Activated naive CD4-positive, alpha-beta T cell treated with anti-CD3 and anti-CD28 coated beads, Interleukin-2, amount 50 U/mL, for 24 hours (primary cell): ENCODE data around the gene C1orf21.

Source experiments
- H3K27ac Mint-ChIP-seq: one replicate; pipeline ENCODE4 v1.8.0; 2021; ENCODE audit warnings: mild to moderate bottlenecking, mixed read lengths
- H3K27me3 Mint-ChIP-seq: one replicate; pipeline ENCODE4 v1.8.0; 2021; ENCODE audit warnings: mixed read lengths
- H3K36me3 Mint-ChIP-seq: one replicate; pipeline ENCODE4 v1.8.0; 2021; ENCODE audit warnings: mixed read lengths
- H3K4me1 Mint-ChIP-seq: one replicate; pipeline ENCODE4 v1.8.0; 2021; ENCODE audit warnings: mixed read lengths
- H3K4me3 Mint-ChIP-seq: one replicate; pipeline ENCODE4 v1.8.0; 2021; ENCODE audit warnings: mild to moderate bottlenecking, mixed read lengths
- H3K9me3 Mint-ChIP-seq: one replicate; pipeline ENCODE4 v1.8.0; 2021; ENCODE audit warnings: mixed read lengths

The C1orf21 gene

DNA sequence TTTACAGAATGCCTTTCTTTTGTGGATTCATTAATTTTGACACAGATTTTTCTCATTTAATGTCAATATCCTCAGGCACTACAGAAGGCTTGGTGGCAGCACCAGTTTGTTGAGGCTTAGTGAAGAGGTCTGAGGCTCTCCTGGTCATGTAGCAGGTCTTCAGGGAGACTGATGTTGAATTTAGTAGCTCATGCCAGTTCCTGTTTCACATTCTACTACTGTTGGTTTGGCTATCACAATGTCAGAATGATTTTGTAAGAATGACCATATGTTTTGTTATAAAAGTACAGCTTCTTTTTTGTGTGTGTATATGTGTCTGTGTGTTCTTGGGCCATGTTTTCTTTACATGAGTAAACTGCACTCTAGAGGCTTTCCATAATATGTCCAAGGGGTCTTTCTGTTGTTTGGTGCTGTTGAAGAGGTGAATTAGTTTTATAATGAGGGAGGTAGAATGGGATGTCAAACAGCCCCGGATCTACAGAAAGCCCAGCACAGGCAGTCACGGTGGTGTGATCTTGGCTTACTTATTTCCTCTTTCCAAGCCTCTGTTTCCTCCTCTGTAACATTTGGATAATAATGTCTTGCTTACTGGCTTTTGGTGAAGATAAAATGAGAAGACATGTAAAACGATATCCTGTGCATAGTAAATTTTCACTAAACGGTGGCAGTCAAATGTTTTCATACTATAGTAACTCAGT lies 32.0 kb downstream of the C1orf21 start:
- Mint-ChIP-seq H3K4me1 (no peaks in the 10 kb centered on the region), H3K36me3 (no peaks in the 10 kb centered on the region), H3K27me3 (peaks cover 7% of the 10 kb centered on the region), H3K4me3 (no peak overlapping the region), H3K27ac (no peak overlapping the region), H3K9me3 (no peaks in the 10 kb centered on the region)

DNA sequence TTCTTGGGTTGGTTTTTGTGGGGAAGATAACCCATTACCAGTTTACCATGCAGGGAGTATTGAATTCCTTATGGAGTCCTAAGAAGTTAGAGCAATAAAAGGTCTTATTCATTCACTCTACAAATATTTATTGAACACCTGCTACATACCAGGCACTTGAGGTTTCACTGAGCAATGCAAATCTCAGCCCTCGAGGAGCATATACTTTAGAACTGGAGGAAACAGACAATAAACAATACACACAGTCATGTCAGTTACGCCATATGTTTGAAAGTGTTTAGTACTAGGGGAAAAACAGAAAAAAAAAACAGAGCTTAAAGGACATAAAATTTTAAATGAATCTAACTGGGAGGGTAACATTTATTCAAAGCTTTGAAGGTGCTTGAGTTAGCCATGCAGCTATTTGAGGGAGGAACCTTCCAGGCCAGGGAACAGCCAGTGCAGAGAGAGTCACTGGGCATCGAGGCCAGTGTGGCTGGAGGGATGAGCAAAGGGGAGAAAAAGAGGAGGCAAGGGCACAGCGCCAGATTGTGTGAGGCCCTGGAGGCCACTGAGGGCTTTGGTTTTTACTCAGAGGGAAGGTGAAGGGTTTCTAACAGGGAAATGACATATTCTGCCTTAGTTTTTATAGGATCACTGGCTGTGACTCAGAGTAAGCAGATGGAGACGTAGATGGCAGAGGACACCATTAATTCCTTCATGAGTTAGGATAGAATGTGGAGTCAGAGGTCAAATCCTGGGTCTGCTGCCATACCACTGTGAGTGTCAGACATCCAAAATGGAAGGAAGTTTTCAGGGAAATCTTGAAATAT lies 32.7 kb downstream of the C1orf21 start:
- no peak overlapping the region for H3K27ac Mint-ChIP-seq
- no peaks in the 10 kb centered on the region for H3K9me3 Mint-ChIP-seq
- H3K4me3 Mint-ChIP-seq: no peak overlapping the region
- no peaks in the 10 kb centered on the region for H3K36me3 Mint-ChIP-seq
- H3K27me3 Mint-ChIP-seq: peaks cover 7% of the 10 kb centered on the region
- H3K4me1 Mint-ChIP-seq: no peaks in the 10 kb centered on the region

DNA sequence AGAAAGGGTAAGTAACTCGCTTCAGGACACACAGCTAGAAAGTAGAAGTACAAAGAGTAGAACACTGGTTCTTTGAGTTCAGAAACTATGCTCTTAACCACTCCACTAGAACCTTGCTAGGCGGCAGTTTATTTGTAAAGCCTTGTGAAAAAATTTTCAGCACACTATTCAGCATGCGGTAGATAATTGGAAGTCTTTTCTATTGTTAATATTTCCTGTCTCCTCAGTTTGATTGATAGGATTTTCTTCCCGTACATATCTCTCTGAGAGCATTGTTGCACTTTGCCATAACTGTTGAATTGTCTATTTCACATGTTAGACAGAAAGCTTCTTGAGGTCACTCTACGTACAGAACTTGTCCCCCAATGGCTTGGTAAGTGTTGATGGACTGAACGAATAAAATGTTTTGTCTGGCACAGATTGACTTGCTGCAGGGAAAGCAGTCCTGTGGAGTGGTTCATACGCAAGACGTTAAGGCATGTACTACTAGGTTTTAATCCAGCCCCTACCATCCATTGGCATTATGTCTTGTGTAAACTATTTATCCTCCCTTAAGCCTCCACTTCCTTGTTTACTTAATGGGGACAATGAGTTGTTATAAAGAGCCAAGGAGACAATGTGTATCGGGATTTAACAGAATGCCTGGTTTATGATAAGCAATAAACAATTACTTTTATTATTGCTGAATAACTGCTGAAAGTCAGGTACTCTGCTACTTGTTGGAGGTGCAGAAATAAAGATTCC lies 35.8 kb downstream of the C1orf21 start:
- no peaks in the 10 kb centered on the region for H3K4me1 Mint-ChIP-seq
- no peak overlapping the region for H3K4me3 Mint-ChIP-seq
- H3K27me3 Mint-ChIP-seq: peaks cover 9% of the 10 kb centered on the region
- H3K36me3 Mint-ChIP-seq: no peaks in the 10 kb centered on the region
- no peak overlapping the region for H3K27ac Mint-ChIP-seq
- no peaks in the 10 kb centered on the region for H3K9me3 Mint-ChIP-seq

DNA sequence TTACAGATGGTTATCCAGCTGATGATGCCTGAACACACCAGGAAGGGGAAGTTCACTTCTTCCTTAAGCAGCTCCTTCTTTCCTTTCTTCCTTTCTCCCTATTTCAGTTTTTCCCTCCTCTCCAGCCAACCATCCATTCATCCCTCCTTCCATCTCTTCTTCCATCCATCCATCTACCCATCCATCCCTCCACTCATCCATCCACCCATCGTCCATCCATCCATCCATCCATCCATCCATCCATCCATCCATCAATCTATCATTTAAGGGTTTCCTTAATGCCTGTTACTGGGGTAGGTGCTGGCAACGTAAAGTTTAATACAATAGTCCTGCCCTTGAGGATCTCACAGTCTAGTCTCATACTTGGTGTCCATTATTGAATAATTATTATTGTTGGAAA lies 36.8 kb downstream of the C1orf21 start:
- Mint-ChIP-seq H3K36me3 (no peaks in the 10 kb centered on the region), H3K27ac (no peak overlapping the region), H3K27me3 (peaks cover 9% of the 10 kb centered on the region), H3K4me3 (no peak overlapping the region), H3K4me1 (no peaks in the 10 kb centered on the region), H3K9me3 (no peaks in the 10 kb centered on the region)

DNA sequence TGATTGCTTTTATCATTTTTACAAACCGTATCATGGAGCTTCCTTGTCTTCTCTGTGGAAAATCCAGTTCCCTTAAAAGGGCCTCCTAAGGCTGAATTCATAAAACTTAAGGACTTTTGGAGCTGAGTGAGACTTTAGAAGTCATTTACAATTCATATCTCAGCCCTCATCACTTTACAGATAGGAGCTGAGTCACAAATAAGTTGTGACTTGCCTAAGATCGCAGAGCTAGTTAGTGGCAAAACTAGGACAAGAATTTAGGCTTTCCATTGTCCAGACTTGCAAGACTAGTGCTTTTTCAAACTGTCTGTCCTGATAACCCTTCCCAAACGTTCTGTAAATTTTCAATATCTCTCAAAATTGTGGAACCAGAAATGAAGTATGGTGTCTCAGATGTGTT lies 37.3 kb downstream of the C1orf21 start:
- Mint-ChIP-seq H3K36me3 (no peaks in the 10 kb centered on the region), H3K9me3 (no peaks in the 10 kb centered on the region), H3K27me3 (peaks cover 8% of the 10 kb centered on the region), H3K4me3 (no peak overlapping the region), H3K4me1 (no peaks in the 10 kb centered on the region), H3K27ac (no peak overlapping the region)

DNA sequence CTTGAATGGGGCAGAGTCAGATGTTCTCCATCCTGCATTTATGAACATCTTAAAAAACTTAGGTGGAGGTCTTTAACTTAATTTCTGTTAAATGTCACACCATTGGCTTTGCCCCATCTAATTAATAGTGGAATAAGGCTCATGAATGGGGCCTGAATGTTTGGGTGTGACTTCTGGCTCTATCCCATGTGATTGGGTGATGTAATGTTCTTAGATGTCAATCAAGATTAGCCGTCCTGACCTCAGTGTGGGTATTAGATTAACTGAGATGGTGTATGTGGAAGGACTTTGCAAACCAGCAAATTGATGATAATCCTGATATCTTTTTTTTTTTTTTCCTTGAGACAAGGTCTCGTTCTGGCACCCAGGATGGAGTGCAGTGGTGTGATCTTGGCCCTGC lies 38.1 kb downstream of the C1orf21 start:
- no peaks in the 10 kb centered on the region for H3K4me1 Mint-ChIP-seq
- H3K27ac Mint-ChIP-seq: no peak overlapping the region
- peaks cover 8% of the 10 kb centered on the region for H3K27me3 Mint-ChIP-seq
- no peak overlapping the region for H3K4me3 Mint-ChIP-seq
- no peaks in the 10 kb centered on the region for H3K9me3 Mint-ChIP-seq
- H3K36me3 Mint-ChIP-seq: no peaks in the 10 kb centered on the region

DNA sequence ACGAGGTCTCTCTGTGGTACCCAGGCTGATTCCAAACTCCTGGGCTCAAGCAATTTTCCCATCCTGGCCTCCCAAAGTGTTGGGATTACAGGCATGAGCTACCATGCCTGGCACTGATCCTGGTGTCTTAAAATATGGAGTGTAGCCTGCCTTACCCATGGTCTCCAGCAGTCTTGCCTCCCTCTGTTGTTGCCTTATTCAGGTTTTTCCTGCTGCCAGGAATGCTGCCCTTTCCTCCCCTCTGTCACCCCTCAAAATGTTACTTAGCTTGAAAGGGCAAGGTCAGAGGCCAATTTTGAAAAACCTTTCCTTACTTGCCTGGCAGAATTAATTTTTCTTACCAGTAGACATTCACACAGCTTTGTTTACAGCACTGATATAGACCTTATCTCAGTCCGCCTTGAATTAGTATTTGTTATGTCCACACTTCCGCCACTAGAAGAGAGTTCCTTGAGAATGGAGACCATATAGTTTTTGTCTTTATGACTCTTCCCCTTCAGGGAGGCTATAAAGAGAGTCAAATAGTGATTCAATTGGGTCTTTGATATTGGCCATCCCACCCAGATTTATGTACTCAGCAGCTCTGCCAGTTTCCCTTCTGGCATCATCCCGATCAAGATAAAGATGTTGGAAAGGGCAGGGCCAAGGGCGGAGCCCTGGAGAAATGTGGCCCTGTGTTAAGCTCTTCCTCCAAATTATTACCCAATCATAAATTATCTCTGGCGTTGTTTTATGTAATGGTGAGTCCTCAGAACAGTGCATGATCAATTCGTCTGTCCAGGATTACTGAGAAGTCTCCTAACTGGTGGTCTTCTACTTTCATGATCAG lies 38.8 kb downstream of the C1orf21 start:
- no peak overlapping the region for H3K27ac Mint-ChIP-seq
- H3K27me3 Mint-ChIP-seq: peaks cover 8% of the 10 kb centered on the region
- H3K36me3 Mint-ChIP-seq: no peaks in the 10 kb centered on the region
- no peak overlapping the region for H3K4me3 Mint-ChIP-seq
- H3K9me3 Mint-ChIP-seq: no peaks in the 10 kb centered on the region
- no peaks in the 10 kb centered on the region for H3K4me1 Mint-ChIP-seq

DNA sequence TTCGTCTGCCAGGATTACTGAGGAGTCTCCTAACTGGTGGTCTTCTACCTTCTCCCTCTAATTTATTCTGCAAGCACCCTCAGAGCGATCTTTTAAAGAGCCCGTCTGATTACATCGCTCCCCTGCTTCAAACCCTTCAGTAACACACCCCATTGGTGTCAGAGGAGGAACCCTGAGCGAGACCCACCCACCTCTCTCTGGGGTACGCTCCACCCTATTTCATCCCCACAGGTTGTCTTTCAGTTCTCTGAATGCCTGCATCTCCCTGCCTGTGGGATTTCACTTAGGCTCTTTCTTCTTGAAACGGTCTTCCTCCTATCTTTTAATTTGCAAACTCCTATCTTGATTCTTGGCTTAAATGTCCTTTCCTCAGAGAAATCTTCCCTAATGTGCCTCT lies 39.4 kb downstream of the C1orf21 start:
- Mint-ChIP-seq H3K4me1 (no peaks in the 10 kb centered on the region), H3K36me3 (no peaks in the 10 kb centered on the region), H3K27ac (no peak overlapping the region), H3K9me3 (no peaks in the 10 kb centered on the region), H3K27me3 (peaks cover 8% of the 10 kb centered on the region), H3K4me3 (no peak overlapping the region)

DNA sequence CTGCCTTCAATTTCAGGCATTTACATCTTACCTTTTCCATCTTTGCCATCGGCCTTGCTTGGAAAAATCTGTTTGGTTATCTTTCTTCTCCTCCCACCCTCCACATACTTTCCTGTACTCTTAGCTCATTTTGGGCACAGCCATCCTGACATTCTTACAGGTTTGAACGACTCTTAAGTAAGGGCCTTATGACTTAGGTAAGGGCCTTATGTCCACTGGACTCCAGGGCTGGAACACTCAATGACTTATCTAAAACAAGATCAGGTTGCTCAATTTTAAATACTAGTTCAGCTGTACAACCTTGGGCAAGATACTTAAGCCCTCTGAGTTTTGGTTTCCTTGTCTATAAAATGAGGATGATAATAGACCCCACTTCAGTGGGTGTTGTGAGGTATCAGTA lies 40.9 kb downstream of the C1orf21 start:
- H3K4me1 Mint-ChIP-seq: no peaks in the 10 kb centered on the region
- H3K27me3 Mint-ChIP-seq: peaks cover 3% of the 10 kb centered on the region
- no peak overlapping the region for H3K27ac Mint-ChIP-seq
- H3K9me3 Mint-ChIP-seq: no peaks in the 10 kb centered on the region
- no peaks in the 10 kb centered on the region for H3K36me3 Mint-ChIP-seq
- H3K4me3 Mint-ChIP-seq: no peak overlapping the region

DNA sequence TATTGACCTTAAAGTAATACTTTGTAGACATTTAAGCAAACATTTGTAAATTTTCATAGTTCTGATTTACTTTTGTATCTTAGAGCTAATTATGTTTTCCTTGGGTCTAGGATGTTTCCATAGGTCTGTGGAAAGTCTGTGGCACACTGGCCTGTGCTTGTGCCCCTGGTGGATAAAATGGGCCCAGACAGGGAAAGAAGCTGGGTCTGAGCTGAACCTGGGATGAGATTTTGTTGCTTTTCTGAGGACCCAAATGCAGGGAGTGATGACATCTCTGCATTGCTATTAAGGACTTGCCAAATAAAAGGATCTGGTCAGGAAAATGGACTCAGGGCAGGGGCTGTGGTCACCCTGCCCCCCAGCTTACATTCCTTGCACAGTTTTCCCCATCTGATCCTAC lies 41.8 kb downstream of the C1orf21 start:
- no peak overlapping the region for H3K27ac Mint-ChIP-seq
- no peaks in the 10 kb centered on the region for H3K9me3 Mint-ChIP-seq
- no peaks in the 10 kb centered on the region for H3K4me1 Mint-ChIP-seq
- peaks cover 3% of the 10 kb centered on the region for H3K27me3 Mint-ChIP-seq
- H3K36me3 Mint-ChIP-seq: no peaks in the 10 kb centered on the region
- no peak overlapping the region for H3K4me3 Mint-ChIP-seq

DNA sequence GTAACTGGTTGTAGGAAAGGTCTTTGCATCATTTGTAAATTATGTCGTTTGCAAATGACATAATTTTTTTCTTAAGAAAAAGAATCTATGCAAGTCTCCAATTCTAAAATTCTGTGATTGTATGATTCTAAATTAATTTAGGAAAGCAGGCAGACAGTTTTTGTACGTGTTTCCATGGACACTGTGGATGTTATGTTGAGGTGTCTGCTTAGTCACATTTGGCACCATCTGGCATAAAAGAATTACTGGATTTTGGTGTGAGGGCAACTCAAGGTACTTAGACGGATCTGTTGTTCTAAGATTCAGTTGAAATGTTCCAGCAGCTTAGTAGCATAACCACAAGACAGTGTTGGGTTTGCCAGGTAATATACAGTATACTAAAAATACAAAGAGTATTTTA lies 42.5 kb downstream of the C1orf21 start:
- Mint-ChIP-seq H3K27me3 (peaks cover 3% of the 10 kb centered on the region), H3K4me3 (no peak overlapping the region), H3K36me3 (no peaks in the 10 kb centered on the region), H3K9me3 (no peaks in the 10 kb centered on the region), H3K27ac (no peak overlapping the region), H3K4me1 (no peaks in the 10 kb centered on the region)

DNA sequence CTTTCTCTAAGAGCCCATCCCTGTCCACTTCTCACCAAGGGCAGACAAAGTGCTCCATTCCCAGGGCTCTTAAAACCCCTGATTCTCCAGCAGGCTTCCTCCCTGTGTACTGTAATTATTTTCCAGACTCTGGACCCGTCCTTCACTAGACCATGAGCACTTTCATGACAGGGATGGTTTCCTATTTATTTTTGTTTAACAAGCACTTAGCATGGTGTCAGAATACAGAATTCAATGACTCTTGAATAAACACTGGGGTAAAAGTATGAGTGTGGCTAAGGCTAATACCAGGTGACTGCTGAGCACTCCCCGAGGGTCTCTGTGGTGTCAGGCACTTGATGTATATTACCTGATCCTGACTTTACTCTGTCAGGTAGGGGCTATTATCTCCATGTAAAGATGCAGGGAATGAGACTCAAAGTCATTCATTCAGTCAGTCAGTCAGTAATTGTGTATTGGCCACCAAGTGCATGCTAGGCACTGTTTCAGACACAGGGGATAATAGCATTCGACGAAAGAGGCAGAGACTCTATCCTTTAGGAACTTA lies 47.2 kb downstream of the C1orf21 start:
- Mint-ChIP-seq H3K27me3 (no peaks in the 10 kb centered on the region), H3K4me3 (no peak overlapping the region), H3K9me3 (no peaks in the 10 kb centered on the region), H3K27ac (no peak overlapping the region), H3K4me1 (no peaks in the 10 kb centered on the region), H3K36me3 (no peaks in the 10 kb centered on the region)

DNA sequence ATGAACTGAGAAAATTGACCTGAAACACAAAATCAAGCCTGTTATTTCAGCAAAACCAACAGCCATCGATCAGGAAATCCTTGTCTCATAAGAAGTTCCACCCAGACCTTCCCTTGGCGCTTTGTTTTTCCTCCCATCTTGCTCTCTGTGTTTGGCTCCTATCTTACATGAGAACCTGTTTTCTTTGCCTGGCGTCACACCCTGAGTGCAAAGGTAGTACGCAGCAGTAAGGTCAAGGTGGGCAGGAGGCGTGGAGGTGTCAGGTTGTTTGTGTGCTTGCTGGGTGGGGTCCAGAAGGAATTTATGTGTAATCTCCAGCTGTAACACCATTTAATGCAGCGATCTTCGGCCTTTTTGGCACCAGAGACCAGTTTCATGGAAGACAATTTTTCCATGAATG lies 50.5 kb downstream of the C1orf21 start:
- H3K4me1 Mint-ChIP-seq: no peaks in the 10 kb centered on the region
- no peaks in the 10 kb centered on the region for H3K9me3 Mint-ChIP-seq
- H3K36me3 Mint-ChIP-seq: no peaks in the 10 kb centered on the region
- no peaks in the 10 kb centered on the region for H3K27me3 Mint-ChIP-seq
- H3K4me3 Mint-ChIP-seq: no peak overlapping the region
- H3K27ac Mint-ChIP-seq: no peak overlapping the region

DNA sequence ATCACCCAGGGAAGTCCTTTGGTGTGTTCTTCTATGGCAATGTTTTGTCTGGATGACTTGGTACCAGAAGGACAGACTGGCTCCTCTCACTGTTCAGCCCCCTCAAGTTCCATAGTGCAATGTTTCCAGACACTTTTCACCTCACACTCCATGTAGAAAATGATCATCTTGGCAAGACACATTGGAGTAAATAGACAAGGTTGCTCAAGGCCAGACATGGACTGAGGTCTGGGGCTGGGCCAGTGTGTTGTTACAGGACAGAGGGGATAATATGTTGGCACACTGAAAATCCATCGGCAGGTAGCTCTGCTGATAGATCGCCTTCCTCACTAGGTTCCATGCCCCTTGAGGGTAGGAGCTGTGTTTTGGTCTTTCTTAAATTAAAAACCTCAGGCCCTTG lies 51.5 kb downstream of the C1orf21 start:
- Mint-ChIP-seq H3K27me3 (no peaks in the 10 kb centered on the region), H3K36me3 (no peaks in the 10 kb centered on the region), H3K4me3 (no peak overlapping the region), H3K9me3 (no peaks in the 10 kb centered on the region), H3K4me1 (no peaks in the 10 kb centered on the region), H3K27ac (no peak overlapping the region)

DNA sequence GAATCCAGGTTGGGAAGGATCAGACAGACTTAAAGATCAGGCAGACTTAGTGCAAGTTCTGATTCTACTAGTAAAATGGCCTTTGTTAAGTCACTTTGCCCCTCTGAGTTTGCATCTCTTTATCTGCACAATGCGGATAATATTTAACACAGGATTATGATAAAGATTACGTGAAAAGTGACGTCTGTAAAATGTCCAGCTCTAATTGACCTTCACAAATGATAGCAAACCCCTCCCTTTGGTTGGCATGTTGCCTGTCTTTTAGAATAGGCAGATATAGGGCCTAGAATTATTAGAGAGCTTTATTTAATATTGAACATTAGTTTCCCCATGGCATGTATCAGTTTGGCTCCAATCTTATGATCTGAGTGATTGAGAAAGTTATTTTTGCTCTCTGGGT lies 55.4 kb downstream of the C1orf21 start:
- Mint-ChIP-seq H3K36me3 (no peaks in the 10 kb centered on the region), H3K9me3 (no peaks in the 10 kb centered on the region), H3K4me3 (no peak overlapping the region), H3K27me3 (no peaks in the 10 kb centered on the region), H3K4me1 (no peaks in the 10 kb centered on the region), H3K27ac (no peak overlapping the region)
